Activated CD4-positive, CD25-positive, alpha-beta regulatory T cell treated with anti-CD3 and anti-CD28 coated beads, Interleukin-2, amount 50 U/mL, for 16 hours (primary cell): Measurements from ENCODE around the gene TBX2.
"Not testable (repeated sequence)": the region's sequence is repeated elsewhere in the genome, so short reads cannot be mapped to it uniquely, and the experiment has no call there.

ENCODE experiments used
- DNase-seq: peaks from one replicate; pipeline ENCODE4 v3.0.0-alpha.2; 2020; ENCODE audit warnings: low read depth, low spot score

Gene TBX2

DNA sequence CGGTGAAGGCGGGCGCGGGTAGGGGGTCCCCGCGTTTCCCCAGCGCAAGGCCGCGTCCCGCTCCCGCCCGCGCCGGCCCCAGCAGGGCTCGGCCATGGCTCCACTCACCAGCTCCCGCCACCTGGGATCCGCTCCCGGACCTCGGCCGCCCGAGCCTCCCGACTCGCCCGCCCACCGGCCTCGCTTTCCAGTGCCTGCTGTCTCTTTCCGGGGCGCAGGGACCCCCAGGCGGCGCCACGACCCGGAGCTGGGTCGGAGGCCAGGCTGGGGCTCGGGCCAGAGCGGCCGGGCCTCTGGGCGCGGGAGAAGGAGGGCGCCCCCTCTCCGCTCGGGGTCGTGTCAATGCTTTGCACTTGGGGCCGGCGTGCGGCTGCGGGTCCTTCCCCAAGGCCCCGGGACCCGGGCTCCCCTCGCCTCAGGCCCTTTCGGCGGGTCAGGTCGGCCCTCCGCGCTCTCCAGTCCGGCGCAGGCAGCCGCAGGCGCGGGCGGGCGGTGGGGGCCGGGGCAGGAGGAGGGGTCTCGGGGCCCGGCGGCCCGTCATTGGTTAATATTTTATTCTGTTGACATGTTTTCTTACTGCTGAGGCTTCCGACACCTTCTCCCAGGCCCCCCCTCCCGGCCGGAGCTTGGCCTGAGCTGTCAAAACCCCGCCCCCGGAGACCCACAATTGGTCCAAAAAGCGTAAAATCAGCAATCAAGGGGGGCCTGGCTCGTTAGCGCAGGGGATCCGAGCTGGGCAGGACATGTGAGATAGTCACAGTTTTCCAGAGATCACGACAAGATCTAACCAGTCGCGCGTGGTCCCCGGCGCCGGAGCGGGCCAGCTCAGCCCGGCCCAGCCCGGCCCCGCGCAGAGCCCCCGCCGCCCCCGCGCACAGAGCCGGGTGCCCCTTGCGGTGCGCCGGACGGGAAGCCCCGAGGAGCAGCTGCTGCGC is at the start of gene TBX2:
TSS of gene TBX2 (plus strand) at position 713 of the 935 bp plus-strand sequence. CDS start 334 bp downstream, outside the sequence.
- DNase-seq, result no peak

DNA sequence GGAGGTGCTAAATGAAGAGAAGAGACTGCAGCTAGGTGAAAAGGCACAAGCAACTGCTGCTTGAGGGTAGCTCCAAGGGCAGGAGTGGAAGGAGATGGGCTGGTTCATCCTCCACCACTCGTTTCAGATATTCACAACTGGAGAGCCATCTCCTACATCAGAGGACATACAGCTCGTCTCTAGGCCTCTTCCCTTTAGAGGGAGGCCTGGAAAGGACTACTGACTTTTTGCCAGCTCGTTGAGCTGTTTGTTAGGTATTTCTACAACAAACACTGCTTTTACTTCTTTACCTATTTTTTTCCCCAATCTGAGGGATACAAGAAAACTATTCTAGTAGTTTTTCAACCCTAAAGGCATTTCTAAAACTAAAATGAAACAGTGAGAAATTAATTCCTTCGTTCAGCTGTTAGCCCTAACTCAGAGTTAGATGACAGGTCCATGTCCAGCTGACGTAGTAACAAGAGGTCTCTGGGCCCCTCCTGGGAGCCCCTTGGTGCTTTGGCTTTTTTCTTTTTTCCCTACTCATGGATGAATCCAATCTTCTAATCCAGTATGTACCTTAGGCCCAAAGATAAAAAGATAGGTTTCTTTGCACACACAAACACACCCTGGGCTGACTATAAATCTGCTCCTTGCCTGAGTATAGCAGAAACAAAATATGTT is 47.8 kb upstream of the TBX2 start:
- no peak for DNase-seq

DNA sequence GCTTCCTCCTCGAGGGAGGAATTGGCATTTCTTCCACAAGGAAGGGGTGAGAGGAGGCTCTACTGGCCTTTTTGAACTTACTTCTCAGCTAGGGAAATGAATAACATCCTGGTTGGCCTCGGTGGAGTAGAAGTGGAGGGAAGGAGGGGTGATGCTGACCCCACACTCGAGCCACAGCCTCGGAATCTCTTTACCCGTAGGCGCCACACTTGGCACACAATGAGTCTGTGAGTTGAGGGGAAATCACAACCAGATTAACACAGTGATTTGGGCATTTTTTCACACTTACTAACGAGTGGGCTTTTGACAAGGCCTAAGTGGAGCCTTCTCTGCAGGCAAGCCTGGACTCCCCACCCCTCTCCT is 47.3 kb upstream of the TBX2 start:
- DNase-seq, result no peak

DNA sequence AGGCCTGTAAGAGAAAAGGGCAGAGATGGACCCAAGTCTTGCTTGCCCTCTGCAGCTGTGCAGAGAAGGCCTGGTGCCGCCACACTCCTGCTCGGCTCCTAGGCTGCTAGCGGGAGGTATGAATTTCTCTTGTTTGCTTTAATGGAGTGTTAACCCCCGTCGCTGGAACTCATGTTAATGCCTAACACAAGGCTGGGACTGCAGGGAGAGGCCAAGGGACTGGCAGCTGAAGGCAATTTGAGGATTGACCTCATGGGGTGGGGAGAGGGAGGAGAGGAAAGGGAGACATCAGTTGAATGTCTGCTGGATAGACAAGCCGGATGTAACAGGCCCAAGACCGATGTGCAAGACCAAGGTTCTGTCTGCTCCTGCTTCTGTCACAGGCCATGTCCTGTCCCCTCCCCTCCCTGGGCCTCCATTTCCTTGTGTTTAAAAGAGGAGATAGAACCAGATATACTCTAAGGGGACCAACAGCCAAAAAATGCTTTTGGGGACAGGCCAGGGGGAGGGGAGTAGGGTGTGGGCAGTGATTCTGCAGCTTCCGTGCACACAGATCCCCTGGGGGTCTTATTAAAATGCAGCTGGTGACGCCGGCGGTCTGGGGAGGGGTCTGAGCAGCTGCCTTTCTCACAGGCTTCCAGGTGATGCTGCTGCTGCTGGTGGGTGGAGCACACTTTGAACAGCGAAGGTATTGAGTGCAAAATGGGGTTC is 46.7 kb upstream of the TBX2 start:
- DNase-seq, result no peak

DNA sequence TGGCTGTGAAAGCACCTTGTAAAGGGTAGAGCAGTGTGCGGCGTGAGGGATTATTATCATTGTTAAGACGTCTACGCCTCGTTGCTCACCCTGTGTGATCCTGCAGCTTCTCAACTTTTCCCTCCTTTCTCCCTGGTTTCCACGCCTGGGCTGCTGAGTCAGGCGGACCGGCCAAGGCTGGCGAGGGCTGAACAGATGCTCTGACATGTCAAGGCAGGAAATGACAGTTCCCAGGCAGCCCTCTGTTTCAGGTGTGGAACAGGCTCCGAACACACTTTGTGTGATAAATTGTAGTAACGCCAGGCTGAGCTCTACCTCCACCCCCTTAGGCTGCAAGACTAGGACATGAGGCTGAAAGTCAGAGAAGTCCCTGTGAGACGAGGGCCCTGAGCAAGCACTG is 46.0 kb upstream of the TBX2 start:
- no peak for DNase-seq

DNA sequence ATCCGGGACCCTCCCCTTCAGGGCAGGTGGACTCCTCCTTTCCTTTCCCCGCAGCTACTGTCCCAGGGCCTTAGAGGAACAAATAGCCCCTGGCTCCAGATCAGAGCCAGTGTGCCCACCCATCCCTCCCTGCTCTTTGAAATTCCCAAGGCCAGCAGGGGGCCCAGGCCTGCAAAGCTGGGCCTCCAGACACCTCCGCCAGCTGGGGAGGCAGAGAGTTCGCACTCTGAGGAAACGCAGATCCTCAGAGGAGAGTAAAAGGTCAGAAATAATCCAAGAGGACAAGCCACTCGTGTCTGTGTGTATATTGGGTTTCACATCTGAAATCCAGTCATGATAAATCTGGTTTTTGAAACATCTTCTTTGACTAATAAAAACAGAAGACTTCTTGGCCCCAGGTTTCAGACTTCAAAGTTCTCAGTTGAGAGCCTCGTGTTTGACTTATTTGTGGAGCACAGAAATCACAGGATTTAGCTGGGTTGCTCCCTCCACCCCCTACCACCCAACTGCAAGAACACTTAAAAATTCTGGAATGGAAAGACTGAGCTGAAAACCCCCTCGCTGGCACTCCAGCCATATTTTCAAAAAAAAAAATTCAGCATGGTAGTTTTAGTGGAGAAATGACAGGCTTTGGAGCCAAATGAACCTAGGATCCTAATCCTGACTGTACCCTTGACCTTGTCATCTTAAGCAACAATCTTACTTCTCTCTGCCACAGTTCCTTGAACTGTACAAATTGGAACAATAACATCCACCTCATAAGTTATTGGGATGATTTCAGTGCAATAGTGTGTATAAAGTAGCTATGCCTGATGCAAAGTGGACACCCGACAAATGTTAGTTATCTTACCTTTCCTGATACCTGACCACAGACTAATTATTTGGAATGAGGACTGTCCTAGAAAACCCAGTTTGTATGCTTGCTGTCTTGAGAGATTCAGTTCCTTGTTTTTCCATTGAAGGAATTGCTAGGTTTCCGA is 44.5 kb upstream of the TBX2 start:
- DNase-seq, result no peak

DNA sequence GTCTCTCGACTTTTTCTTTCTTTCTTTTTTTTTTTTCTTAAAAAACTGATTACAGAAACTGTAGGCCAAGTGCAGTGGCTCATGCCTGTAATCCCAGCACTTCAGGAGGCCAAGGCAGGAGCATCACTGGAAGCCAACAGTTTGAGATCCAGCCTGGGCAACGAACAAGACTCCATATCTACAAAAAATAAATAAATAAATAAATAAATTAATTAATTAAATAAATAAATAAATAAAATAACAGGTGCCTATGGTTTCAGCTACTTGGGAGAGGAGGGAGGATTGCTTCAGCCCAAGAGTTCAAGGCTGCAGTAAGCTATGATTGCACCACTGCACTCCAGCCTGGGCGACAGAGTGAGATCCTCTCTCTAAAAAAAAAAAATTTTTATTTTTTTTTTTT is 42.6 kb upstream of the TBX2 start:
- DNase-seq, result not testable (repeated sequence)

DNA sequence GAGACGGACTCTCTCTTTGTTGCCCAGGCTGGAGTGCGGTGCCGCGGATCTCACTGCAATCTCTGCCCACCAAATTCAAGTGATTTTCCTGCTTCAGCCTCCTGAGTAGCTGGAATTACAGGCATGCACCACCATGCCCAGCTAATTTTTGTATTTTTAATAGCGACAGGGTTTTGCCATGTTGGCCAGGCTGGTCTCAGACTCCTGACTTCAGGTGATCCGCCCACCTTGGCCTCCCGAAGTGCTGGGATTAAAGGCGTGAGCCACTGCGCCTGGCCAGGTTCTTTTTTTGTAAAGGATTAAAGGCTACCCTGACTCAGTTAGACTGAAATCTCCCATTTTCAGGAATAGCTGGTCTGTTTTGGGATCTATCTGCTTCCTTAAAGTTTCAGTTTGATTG is 40.1 kb upstream of the TBX2 start:
- DNase-seq, result not testable (repeated sequence)

DNA sequence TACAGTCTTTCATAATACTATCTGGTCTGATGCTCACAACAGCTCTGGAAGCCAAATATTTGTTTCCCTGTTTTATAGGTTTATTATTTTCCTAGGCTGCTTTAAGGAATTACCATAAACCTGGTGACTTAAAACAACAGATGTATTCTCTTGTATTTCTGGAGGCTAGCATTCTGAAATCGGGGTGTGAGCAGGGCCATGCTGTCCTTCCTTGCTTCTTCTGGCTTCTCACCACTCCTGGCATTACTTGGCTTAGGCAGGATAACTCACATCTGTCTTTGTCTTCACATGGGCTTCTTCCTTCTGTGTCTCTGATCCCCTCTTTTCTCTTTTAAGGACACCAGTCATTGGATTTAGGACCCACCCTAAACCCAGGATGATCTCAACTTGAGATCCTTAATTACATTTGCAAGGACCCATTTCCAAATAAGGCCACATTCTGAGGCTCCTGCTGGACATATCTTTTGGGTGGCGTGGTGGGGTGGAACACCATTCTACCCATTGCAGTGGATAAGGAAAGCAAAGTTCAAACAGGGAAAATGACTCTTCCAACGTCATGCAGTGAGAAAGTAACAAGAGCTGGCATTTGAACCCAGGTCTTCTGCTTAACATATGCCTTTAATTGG is 39.2 kb upstream of the TBX2 start:
- DNase-seq, result no peak

DNA sequence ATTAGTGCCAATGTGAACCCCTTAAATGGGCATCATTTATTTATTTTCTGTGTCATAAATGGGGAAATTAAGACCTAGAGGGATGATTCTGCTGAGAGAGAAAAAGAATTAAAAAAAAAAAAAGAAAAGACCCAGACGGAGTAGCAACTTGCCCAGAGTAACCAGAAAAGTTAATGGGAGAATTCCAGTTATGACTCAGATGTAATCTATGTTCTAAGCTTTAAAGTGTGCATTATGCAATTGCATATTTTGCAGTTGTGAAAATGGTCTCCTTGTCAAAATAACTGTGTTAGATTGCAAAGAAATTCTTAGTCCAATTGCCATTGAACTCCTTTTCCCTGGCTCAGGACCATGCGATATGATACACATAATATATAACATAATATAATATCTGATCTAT is 38.6 kb upstream of the TBX2 start:
- no peak for DNase-seq

DNA sequence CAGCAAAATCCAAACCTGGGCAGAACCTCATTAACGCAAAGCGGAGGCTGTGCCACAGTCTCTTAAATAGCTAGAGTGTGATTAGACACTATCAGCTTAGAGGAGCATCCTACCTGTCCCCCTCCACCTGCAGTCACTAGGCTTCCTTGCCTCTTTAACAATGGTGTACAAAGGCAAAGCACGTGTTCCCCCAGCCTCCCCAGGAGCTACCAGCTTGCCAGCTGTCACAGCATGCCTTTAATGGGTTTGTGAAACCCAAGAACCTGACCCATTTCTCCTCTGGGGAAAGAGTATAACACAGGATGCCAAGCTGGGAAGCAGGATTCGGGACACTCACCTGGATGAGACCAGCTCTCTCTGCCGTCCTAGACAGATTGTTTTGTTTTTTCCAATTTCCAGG is 37.2 kb upstream of the TBX2 start:
- DNase-seq, result no peak

DNA sequence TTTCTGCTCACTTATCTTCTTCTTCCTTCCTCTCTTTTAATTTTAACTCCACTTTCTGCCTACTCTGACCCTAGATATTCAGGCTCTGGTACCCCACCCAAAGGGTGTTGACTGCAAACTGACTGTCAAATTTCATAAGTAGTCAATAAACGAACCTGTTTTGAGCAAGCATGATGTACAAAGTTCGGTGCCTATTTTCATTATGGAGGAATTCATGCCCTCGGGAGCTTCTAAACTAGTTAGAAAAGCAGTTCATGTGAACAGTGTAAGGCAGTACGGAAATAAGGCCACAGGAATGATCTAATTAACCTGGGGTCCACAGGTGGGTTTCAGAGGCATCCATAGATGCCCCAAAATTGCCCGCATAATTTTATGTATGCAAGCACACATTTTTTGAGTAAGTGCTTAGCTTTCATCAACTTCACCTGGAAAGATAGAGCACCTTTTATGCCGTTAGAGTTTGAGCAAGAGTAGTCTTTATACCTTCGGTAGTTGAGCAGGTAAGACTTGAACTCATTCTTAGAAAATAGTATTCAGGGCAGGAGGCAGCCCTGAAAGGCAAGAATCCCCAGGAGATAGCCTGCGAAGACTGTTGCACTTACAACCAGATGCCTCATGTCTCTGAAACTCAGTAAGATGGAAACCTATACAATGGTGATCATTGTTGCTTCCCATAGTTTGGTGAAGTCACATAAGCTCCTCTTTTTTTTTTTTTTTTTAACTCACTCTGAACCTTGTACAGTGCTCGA is 36.6 kb upstream of the TBX2 start:
- no peak for DNase-seq

DNA sequence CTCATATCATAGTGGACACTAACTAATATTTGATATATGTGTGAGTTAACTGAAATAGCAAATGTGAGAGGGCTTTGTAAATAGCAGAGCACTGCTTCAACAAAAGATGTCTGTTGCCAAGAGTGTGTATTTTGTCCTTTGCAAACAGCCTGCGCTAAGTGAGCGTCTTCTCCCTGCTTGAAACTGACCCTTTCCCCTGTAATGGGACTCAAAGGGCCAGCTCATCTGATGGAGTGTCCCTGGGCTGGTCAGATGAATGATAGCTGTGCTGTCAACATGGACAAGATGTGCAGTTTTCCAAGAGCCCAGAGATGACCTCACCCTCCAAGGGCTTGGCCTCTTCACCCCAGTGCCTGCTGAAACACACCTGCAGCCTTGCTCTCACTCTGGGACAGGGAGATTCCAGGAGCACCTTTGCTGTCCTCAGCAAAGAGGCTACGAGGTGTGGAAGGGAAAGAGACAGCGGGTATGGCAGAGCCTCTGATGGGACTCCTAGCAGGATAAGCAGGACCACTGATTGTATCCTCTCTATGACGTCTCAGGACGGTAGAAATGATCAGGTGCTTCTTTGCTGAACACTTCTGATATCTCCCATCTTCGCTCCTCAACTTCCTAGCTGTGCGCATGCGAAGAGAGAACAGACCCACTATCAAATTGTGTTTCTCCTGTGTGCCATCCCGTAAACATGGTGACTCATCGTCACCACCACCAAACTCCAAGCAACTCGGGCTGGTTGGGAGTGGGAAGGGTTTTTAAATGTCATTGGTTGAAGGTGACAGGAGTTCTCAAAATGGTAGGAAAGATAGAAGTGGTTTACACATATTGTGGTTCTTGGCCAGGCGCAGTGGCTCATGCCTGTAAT is 35.8 kb upstream of the TBX2 start:
- DNase-seq, result no peak

DNA sequence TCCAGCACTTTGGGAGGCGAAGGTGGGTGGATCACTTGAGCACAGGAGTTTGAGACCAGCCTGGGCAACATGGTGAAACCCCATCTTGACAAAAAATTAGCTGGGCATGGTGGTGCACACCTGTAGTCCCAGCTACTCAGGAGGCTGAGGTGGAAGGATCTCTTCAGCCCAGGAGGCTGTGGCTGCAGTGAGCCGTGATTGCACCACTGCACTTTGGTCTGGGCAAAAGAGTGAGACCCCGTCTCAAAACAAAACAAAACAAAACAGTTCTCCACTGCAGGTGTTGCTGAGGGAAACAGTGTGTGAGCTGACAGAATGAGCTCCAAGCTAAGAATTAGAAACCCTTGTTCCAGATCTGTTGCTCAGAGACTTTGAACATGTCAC is 35.2 kb upstream of the TBX2 start:
- no peak for DNase-seq

DNA sequence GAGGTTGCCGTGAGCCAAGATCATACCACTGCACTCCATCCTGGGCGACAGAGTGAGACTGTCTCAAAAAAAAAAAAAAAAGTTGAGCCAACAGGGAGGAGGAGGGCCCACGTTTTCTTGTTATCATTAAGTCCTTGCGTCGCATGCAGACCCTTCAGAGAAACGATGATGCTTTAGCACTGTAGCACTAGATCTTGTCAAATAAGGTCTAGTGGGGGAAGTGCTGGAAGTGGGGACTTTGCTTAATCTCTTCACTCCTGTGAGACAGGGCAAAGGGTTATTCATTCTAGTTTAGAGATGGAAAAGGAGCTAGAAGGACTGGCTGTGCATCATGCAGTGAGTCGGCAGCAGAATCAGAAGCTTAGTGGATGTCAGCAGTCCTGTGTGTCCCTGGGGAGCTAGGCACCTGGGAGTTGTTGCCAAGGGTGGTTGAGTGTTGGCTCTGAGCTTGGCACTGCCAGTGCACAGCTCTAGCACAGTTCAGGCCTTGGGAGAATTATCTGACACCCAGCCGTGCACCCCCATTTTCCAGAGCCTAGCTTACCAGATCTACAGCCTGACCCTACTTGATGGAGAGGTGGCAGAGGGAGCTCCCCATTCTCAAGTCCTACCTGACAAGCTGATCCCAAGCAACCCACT is 33.4 kb upstream of the TBX2 start:
- DNase-seq, result no peak

DNA sequence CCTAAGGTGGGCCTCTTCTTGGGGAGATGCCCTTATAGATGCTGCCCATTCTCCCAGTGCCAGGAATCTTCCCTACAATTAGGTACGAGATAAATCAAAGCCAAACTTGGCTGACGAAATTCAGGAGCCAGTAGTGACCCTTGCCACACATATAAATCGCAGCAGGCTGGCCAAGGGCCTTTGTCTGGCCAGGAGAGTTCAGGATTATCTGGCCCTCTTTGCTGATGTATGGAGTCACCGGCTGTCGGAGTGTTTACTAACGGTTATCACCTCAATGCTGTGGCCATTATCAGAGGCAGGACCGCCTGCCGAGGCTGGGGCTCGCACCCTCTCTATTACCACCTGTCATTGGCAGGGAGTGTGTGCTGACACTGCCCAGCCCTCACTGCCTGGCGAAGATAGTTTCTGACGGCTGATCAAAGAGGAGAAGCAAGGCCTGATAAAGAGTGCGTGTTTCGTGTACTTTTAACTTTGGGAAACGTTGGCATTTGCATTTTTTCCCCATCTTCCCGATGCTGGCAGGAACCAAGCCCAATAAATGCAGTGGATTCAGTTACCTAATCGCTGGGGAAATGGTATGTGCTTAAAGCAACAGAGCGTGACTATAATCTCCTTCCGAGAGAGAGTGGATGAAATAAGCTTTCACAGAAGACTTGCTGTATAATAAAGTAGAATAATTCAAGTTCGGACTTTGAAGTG is 32.8 kb upstream of the TBX2 start:
- DNase-seq, result no peak

DNA sequence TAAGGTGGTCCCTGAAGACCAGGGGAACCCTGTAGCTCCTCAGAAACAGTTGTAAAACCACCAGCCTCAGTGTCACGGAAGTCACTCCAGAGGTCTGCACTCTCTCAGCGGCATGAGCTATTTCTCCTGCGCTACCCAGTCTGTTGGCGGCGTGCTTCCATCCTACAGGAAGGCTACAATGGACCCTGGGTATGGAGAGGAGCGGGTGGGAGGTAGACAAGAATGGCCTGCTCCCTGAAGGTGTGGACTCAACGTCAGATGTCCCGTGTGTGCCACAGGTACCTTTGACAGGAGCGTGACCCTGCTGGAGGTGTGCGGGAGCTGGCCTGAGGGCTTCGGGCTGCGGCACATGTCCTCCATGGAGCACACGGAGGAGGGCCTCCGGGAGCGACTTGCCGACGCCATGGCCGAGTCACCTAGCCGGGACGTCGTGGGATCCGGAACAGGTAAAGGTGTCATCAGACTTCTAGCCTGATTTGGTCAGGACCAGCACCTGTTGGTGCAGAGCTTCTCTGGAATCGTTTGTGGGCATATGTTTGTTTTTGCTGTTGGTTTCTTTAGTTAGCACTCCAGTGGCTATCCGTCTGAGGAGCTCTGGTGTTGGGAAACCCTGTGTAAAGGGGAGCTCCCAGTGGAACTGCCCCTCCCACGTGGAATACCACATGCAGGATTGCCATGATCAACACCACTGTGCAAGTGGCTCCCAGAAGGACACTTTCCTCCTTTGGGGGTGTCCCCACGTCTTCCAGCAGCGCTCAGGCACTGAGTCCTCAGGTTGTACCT is 31.4 kb upstream of the TBX2 start:
- DNase-seq, result no peak
